ENCODE data around the gene ITPKA.

The ITPKA gene

DNA sequence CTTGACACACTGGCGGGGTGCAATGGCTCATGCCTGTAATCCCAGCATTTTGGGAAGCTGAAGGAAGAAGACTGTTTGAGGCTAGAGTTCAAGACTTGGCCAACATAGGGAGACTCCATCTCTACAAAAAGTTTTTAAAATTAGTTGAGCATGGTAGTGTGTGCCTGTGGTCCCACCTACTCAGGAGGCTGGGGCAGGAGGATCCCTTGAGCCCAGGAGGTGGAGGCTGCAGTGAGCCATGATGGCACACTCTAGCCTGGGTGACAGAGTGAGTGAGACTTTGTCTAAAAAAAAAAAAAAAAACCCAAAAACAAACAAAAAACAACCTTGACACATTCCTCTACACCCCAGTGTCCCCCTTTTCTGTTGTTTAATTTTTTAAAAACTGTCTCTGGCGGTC, 4.0 kb upstream of the ITPKA start:
- TF ChIP-seq, protein P1, sequence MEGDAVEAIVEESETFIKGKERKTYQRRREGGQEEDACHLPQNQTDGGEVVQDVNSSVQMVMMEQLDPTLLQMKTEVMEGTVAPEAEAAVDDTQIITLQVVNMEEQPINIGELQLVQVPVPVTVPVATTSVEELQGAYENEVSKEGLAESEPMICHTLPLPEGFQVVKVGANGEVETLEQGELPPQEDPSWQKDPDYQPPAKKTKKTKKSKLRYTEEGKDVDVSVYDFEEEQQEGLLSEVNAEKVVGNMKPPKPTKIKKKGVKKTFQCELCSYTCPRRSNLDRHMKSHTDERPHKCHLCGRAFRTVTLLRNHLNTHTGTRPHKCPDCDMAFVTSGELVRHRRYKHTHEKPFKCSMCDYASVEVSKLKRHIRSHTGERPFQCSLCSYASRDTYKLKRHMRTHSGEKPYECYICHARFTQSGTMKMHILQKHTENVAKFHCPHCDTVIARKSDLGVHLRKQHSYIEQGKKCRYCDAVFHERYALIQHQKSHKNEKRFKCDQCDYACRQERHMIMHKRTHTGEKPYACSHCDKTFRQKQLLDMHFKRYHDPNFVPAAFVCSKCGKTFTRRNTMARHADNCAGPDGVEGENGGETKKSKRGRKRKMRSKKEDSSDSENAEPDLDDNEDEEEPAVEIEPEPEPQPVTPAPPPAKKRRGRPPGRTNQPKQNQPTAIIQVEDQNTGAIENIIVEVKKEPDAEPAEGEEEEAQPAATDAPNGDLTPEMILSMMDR (IDR thresholded peaks at IDR 0.05; ENCODE audit: borderline replicate concordance, control extremely low read depth, extremely low read depth, insufficient read depth, missing control alignments), result no peak
- no peak for DNase-seq (ENCODE audit: low spot score)
- in situ Hi-C loops (cut with MboI; ENCODE audit: low sequenced_read_pairs, unreplicated experiment), result no loop called here

DNA sequence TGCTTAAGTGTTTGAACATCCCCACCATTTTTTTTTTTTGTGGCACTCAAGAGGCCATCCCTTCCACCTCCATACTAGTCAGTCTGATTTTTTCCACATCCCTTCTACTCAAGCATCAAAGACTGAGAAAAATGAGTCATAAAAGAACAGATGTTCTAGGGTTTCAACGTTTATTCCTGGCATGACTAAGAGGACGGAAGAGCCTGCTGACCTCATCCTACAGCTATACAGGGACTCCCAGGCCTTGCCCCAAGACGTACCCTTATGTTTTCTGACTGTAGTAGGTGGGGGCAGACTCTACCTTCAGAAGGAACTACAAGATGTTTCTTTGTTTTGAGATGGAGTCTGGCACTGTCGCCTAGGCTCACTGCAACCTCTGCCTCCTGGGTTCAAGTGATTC, 3.3 kb upstream of the ITPKA start:
- in situ Hi-C loops (cut with MboI; ENCODE audit: low sequenced_read_pairs, unreplicated experiment), result no loop called here
- peak; percentile 73 for DNase-seq (ENCODE audit: low spot score)
- TF ChIP-seq, protein P1 (IDR thresholded peaks at IDR 0.05; ENCODE audit: borderline replicate concordance, control extremely low read depth, extremely low read depth, insufficient read depth, missing control alignments), result no peak

DNA sequence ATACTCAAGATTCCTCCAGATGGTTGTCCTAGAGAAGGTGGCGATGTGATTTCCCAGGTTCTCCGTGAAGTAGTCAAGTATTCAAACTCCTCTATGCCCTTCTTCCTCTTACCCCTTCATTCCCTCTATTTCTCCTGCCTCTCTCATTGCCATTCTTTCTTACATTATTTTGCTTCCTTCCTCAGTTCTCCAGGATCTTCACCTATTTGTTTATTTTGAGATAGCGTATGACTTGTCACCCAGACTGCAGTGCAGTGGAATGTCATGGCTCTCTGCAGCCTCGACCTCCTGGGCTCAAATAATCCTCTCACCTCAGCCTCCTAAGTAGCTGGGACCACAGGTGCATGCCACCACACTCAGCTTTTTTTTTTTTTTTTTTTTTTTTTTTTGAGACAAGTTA, 1.8 kb upstream of the ITPKA start:
- TF ChIP-seq, protein P1 (IDR thresholded peaks at IDR 0.05; ENCODE audit: borderline replicate concordance, control extremely low read depth, extremely low read depth, insufficient read depth, missing control alignments), result no peak
- in situ Hi-C loops (cut with MboI; ENCODE audit: low sequenced_read_pairs, unreplicated experiment), result no loop called here
- DNase-seq (ENCODE audit: low spot score), result no peak

DNA sequence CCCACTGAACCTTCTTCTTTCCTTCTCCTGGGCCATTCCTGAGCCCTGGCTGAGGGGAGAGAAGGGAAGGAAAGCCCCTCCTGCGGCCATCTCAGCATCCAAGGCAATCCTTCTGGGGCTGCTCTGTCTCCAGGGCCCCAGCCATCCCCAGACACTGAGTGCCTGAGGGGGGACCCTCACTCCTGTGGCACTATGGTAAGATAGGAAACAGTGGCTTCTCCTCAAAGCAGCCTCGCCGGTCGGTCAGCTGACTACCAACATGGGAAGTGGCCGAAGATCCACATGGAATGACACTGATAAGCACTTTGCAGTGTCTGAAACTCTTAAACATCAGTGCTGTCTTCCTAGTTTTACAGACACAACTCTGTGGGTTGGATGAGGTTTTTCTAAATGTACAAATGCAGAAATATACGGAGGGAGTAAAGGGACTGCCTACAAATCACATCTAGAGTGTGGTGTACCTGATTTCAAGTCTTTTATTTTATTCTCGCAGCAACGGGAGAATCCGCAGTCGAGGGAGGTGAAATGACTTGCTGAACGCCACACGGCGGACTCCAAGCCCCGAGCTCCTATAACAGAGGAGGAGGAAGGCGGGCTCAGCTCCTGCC, 973 bp upstream of the ITPKA start:
- in situ Hi-C loops (cut with MboI; ENCODE audit: low sequenced_read_pairs, unreplicated experiment), result no loop called here
- DNase-seq (ENCODE audit: low spot score), result no peak
- TF ChIP-seq, protein P1 (IDR thresholded peaks at IDR 0.05; ENCODE audit: borderline replicate concordance, control extremely low read depth, extremely low read depth, insufficient read depth, missing control alignments), result no peak

DNA sequence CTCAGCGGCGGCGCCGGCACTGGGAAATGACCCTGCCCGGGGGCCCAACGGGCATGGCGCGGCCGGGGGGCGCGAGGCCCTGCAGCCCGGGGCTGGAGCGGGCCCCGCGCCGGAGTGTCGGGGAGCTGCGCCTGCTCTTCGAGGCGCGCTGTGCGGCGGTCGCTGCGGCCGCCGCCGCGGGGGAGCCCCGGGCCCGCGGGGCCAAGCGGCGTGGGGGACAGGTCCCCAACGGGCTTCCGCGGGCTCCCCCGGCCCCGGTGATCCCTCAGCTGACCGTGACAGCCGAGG, 172 bp downstream of the ITPKA start:
- no peak for DNase-seq (ENCODE audit: low spot score)
- in situ Hi-C loops (cut with MboI; ENCODE audit: low sequenced_read_pairs, unreplicated experiment), result no loop called here
- TF ChIP-seq, protein P1 (IDR thresholded peaks at IDR 0.05; ENCODE audit: borderline replicate concordance, control extremely low read depth, extremely low read depth, insufficient read depth, missing control alignments), result no peak

DNA sequence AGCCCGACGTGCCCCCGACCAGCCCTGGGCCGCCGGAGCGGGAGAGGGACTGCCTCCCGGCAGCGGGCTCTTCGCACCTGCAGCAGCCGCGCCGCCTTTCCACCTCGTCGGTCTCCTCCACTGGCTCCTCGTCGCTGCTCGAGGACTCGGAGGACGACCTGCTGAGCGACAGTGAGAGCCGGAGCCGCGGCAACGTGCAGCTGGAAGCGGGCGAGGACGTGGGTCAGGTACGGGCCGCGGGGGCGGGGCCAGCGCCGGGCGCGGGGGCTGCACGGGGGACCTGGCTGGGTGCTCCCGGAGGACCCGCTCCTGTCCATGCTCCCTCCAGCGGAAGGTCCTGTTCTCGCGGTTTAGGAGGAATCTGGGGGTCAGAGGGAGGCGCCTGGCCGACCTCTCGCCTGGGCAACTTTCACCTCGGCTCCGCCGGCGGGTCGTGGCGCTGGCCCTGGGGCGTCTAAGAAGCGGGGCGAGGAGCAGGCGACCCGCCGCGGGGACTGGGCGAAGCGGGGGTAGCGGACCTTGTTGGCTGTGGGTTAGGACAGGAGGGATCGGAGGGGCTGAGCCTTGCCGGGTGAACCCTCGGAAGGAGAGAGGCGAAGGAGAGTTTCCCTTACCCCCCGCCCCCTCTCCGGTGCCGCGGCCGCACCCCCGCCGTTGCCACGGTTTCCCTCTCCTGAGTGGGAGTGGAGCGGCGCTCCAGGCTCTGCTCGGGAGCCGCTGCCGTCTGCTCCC, 682 bp downstream of the ITPKA start:
- peak; percentile 68 for DNase-seq (ENCODE audit: low spot score)
- TF ChIP-seq, protein P1 (IDR thresholded peaks at IDR 0.05; ENCODE audit: borderline replicate concordance, control extremely low read depth, extremely low read depth, insufficient read depth, missing control alignments), result no peak
- in situ Hi-C loops (cut with MboI; ENCODE audit: low sequenced_read_pairs, unreplicated experiment), result no loop called here
